ENCODE measurements around the gene INPP1.

- no peak for TF ChIP-seq POLR2A (IDR thresholded peaks at IDR 0.05)
- no peak for TF ChIP-seq CTCF (IDR thresholded peaks at IDR 0.05 in 4 of 5, conservative IDR thresholded peaks at IDR 0.05 in 1 of 5)
Measured at GRCh38 chr2:190311893-190312634, 31.3 kb upstream of the INPP1 start.

Data from gastrocnemius medialis (tissue), 4 donors.